Frontal cortex (tissue), 4 donors: ENCODE data around the gene TF. TPM values are rescaled to one million over a fixed set of nuclear protein-coding genes. Genes with fewer than 3 reads are reported as not detected.

Experiments used
- DNase-seq, 2 donors: peaks; one replicate each; pipeline ENCODE4 v3.0.0; 2012; ENCODE audit warnings: low spot score in 2 of 2
- FAIRE-seq: peaks from 2 replicates; lab custom pipeline; 2012; peaks lifted over from hg19 to GRCh38; lab: Jason Lieb, UNC
- total RNA-seq: library from RNA; depleted of rRNA; stranded (reverse); fragments of >200 nt; gene quantifications from one replicate; pipeline ENCODE4 v1.2.3, GENCODE V29; 2014
- donor health status: control.
- donor health status: control.
- donor health status: control.

Gene TF
- total RNA-seq, 1 donor from 2014 or later: 4.1 TPM

GRCh38 chr3:133745108-133745507, 1.1 kb upstream of the TF start:
- FAIRE-seq (no peak), DNase-seq (no peak)

GRCh38 chr3:133746712-133747066, 496 bp downstream of the TF start:
- DNase-seq (no peak), FAIRE-seq (no peak)

- DNase-seq (no peak), FAIRE-seq (no peak)
Observed at GRCh38 chr3:133747373-133747772, 1.2 kb downstream of the TF start.

GRCh38 chr3:133747907-133748639, 1.9 kb downstream of the TF start:
- FAIRE-seq (no peak), DNase-seq (no peak)

GRCh38 chr3:133749427-133750258, 3.5 kb downstream of the TF start:
- no peak for FAIRE-seq
- no peak for DNase-seq

GRCh38 chr3:133750259-133750656, 4.1 kb downstream of the TF start:
- FAIRE-seq (no peak), DNase-seq (no peak)

GRCh38 chr3:133753107-133753778, 7.0 kb downstream of the TF start:
- FAIRE-seq: no peak
- DNase-seq: no peak

- FAIRE-seq: no peak
- no peak for DNase-seq
Observed at GRCh38 chr3:133753779-133754164, 7.6 kb downstream of the TF start.

- FAIRE-seq: no peak
- no peak for DNase-seq
Observed at GRCh38 chr3:133754455-133754854, 8.3 kb downstream of the TF start.

- DNase-seq: no peak
- FAIRE-seq: no peak
Observed at GRCh38 chr3:133754973-133755828, 9.0 kb downstream of the TF start.

GRCh38 chr3:133756716-133757694, 10.8 kb downstream of the TF start:
- FAIRE-seq (no peak), DNase-seq (no peak)

GRCh38 chr3:133757701-133758567, 11.7 kb downstream of the TF start:
- no peak for FAIRE-seq
- DNase-seq: no peak

- DNase-seq: no peak
- FAIRE-seq: no peak
Observed at GRCh38 chr3:133758568-133758928, 12.4 kb downstream of the TF start.

GRCh38 chr3:133758964-133759739, 13.0 kb downstream of the TF start:
- FAIRE-seq (no peak), DNase-seq (no peak)

- FAIRE-seq: no peak
- DNase-seq: no peak
Observed at GRCh38 chr3:133759740-133760305, 13.6 kb downstream of the TF start.

- DNase-seq (no peak), FAIRE-seq (no peak)
Observed at GRCh38 chr3:133760916-133761315, 14.7 kb downstream of the TF start.
